BLaER1 (cell line): ENCODE measurements around the gene PITPNM3.
A peak's percentile ranks its signal among the peaks of the same experiment; 100 is the strongest.

Experiments
- H3K27ac ChIP-seq: shearing (Covaris generic); formaldehyde crosslinking; 2 replicates; pipeline ENCODE4 v1.8.1; 2022
- H3K27me3 ChIP-seq: shearing (Covaris generic); formaldehyde crosslinking; 2 replicates; pipeline ENCODE4 v1.8.1; 2022
- H3K36me3 ChIP-seq: shearing (Covaris generic); formaldehyde crosslinking; 2 replicates; pipeline ENCODE4 v1.8.1; 2022
- H3K4me1 ChIP-seq: shearing (Covaris generic); formaldehyde crosslinking; 2 replicates; pipeline ENCODE4 v1.8.1; 2022
- H3K4me2 ChIP-seq: shearing (Covaris generic); formaldehyde crosslinking; 2 replicates; pipeline ENCODE4 v1.8.1; 2022
- H3K4me3 ChIP-seq: shearing (Covaris generic); formaldehyde crosslinking; 2 replicates; pipeline ENCODE4 v1.8.1; 2022
- H3K9ac ChIP-seq: shearing (Covaris generic); formaldehyde crosslinking; 2 replicates; pipeline ENCODE4 v1.8.1; 2022
- H3K9me3 ChIP-seq: shearing (Covaris generic); formaldehyde crosslinking; 2 replicates; pipeline ENCODE4 v1.8.1; 2022
- H4K20me1 ChIP-seq: shearing (Covaris generic); formaldehyde crosslinking; 2 replicates; pipeline ENCODE4 v1.8.1; 2022
- Cebpa-rat ChIP-seq: shearing (Covaris generic); IDR thresholded peaks from 2 replicates; pipeline ENCODE4 v1.8.1; 2022

The PITPNM3 gene

DNA sequence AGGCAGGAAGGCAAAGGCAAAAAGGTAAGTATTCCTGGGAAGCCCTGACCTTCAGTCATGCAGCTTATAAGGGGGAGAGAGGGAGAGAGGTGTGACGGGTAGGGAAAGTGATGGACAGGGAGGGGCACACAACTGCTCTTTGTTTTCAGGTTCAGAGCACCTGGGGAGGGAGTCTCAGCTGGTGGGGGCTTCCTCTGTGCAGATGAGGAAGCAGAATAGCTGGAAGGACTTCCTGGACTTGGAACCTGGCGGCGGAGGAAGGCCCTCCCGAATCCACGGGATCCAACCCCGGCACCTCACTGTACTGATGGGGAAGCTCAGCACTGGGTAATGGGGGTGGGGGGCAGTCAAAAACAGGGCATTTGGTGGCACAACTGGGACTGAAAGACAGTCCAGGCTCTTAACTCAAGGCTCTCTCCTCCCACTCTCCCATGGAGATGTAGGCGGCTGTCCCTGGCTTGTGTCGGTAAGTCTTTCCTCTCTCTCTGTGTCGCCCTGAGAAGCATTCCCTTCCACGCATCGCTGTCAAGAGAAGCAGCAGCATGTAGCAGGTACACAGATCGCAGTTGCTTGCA is 11.9 kb upstream of the PITPNM3 start:
- Histone ChIP-seq H3K4me3 (no peak overlapping the region), H4K20me1 (no peaks in the 10 kb centered on the region), H3K27ac (no peak overlapping the region), H3K9ac (no peak overlapping the region), H3K27me3 (no peaks in the 10 kb centered on the region), H3K9me3 (no peaks in the 10 kb centered on the region), H3K4me2 (no peak overlapping the region), H3K4me1 (peaks cover 32% of the 10 kb centered on the region), H3K36me3 (0 out of 2 replicates have a peak, but pooled peaks cover 5% of the 10 kb centered on the region)
- no peak for TF ChIP-seq Cebpa-rat

DNA sequence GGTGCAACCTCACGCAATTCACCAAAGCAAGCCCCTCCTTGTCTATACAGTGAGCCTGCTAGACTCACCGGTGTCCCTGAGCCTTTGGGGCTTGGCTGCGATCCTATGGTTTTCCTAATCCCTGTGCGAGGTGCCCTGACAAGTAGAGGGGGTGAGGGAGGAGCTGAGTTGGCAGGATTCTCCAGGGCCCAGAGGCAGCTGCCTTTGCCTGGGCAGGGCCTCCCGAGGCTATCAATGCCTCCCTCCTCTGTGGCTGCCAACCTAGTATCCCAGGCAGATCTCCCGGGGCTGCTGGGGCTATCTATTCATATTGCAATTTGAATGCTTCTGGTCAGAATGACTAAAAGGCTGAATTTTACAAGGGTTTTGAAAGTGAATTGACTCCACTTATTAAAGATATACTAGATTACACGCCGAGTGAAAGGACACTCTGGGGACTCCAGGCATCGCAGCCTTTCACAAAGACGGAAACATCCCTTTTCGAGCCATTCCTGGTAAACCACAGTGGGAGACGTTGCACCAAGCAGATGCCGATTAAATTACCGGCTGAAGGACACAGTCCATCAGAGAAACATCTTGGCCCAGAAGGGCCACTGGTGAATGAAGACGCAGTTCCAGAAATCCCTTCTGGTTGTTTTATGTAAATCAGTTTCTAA is 11.3 kb upstream of the PITPNM3 start:
- no peak for TF ChIP-seq Cebpa-rat
- no peak overlapping the region for H3K4me2 ChIP-seq
- H3K9me3 ChIP-seq, result no peaks in the 10 kb centered on the region
- H3K27me3 ChIP-seq, result no peaks in the 10 kb centered on the region
- H3K4me3 ChIP-seq, result no peak overlapping the region
- peaks cover 32% of the 10 kb centered on the region for H3K4me1 ChIP-seq
- H3K36me3 ChIP-seq, result no peaks in the 10 kb centered on the region
- no peaks in the 10 kb centered on the region for H4K20me1 ChIP-seq
- H3K27ac ChIP-seq, result no peak overlapping the region
- H3K9ac ChIP-seq, result no peak overlapping the region

DNA sequence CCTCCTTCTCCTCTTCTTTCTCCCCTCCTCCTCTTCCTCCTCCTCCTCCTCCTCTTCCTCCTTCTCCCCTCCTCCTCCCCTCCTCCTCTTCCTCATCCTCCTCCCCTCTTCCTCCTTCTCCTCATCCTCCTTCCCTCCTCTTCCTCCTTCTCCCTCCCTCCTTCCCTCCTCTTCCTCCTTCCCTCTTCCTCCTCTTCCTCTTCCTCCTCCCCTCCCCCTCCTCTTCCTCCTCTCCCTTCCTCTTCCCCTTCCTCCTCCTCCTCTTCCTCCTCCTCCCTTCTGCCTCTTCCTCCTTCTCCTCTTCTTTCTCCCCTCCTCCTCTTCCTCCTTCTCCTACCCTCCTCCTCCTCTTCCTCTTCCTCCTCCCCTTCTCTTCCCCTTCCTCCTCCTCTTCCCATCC is 5.1 kb upstream of the PITPNM3 start:
- no peaks in the 10 kb centered on the region for H3K9me3 ChIP-seq
- H3K4me3 ChIP-seq, result no peak overlapping the region
- H3K27ac ChIP-seq, result no peak overlapping the region
- H3K4me1 ChIP-seq, result no peaks in the 10 kb centered on the region
- no peak overlapping the region for H3K9ac ChIP-seq
- no peak overlapping the region for H3K4me2 ChIP-seq
- H3K27me3 ChIP-seq, result peaks cover 44% of the 10 kb centered on the region
- no peak for TF ChIP-seq Cebpa-rat
- no peaks in the 10 kb centered on the region for H3K36me3 ChIP-seq
- H4K20me1 ChIP-seq, result peaks cover 33% of the 10 kb centered on the region; the same call in 1 of the 2 replicates

DNA sequence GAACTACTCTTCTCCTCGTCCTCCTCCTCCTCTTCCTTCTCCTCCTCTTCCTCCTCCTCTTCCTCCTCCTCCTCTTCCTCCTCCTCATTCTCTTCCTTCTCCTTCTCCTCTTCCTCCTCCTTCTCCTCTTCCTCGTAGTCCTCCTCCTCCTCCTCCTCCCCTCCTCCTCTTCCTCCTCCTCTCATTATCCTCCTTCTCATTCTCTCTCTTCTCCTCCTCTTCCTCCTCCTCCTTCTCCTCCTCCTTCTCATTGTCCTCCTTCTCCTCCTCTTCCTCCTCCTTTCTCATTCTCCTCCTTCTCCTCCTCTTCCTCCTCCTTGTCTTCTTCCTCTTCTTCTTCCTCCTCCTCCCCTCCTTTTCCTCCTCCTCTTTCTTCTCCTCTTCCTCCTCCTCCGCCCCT is 4.1 kb upstream of the PITPNM3 start:
- no peak overlapping the region for H3K4me3 ChIP-seq
- no peak overlapping the region for H3K9ac ChIP-seq
- TF ChIP-seq Cebpa-rat, result no peak
- no peak overlapping the region for H3K27ac ChIP-seq
- peaks cover 53% of the 10 kb centered on the region for H3K27me3 ChIP-seq
- H3K4me2 ChIP-seq, result no peak overlapping the region
- H3K4me1 ChIP-seq, result peaks cover 7% of the 10 kb centered on the region
- no peaks in the 10 kb centered on the region for H3K9me3 ChIP-seq
- no peaks in the 10 kb centered on the region for H3K36me3 ChIP-seq
- peaks cover 41% of the 10 kb centered on the region for H4K20me1 ChIP-seq

DNA sequence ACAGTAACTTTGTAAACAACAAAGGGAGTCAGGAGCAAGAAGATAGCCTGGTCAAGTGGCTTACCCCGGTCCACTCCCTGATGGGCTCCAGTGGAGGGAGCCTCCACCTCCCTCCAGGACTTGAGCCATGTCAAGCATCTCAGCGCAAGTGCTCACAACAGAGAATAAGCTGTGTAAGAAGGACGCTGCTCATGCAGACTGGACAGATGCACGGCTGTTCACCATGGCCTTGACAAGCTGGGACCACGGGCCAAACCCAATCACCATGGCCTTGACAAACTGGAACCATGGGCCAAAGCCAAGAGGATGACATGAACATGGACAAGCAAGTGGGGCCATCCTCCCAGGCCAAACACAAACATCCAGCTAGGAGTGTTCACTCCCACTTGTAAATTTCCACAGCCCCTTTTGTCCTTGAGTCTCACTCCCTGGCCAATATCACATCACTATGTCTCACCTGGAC is 3.4 kb upstream of the PITPNM3 start:
- H3K4me1 ChIP-seq, result peaks cover 13% of the 10 kb centered on the region
- peaks cover 60% of the 10 kb centered on the region for H3K27me3 ChIP-seq
- no peak overlapping the region for H3K4me2 ChIP-seq
- no peak overlapping the region for H3K9ac ChIP-seq
- H3K36me3 ChIP-seq, result no peaks in the 10 kb centered on the region
- no peak overlapping the region for H3K27ac ChIP-seq
- peaks cover 48% of the 10 kb centered on the region for H4K20me1 ChIP-seq
- H3K4me3 ChIP-seq, result no peak overlapping the region
- TF ChIP-seq Cebpa-rat, result no peak
- no peaks in the 10 kb centered on the region for H3K9me3 ChIP-seq

DNA sequence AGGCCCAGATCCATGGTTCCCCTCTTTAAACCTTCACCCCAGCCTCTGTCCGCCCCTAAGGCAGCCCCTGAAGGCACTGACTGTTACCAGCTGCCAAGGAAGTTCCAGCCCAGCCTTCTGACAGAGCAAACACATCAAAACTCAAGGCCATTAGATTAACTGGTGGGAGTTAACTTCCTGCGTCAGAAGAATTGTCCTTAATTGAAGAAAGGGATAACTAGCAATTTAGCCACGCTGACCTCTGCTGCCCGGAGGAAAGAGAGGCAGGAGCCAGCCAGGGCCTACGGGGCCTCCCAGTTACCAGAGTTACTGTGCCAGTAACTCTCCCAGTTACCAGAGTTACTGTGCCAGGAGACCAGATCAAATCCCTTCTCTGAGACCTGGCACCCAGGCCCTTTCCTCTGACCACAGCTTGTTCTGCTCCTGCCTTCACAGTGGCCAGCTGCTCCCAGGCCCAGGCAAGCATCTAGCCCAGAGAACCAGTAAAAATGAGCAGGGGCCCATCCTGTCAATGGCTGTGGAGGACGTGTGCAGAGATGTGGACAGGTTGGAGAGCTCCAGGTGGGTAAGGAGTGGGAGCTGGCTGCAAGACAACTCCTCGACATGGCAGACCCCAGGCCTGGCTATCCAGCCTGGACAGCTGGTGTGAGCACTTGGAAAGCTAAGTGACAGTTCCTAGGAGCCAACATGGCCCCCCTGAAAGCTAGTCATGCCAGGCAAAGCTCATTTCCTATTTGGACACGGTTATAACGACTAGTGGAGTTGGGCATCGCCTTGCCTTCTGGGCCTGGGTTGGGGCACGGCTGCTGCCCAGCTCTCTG is 2.8 kb upstream of the PITPNM3 start:
- H3K4me3 ChIP-seq, result no peak overlapping the region
- H3K36me3 ChIP-seq, result no peaks in the 10 kb centered on the region
- H3K9ac ChIP-seq, result no peak overlapping the region
- H4K20me1 ChIP-seq, result peaks cover 53% of the 10 kb centered on the region
- H3K27ac ChIP-seq, result no peak overlapping the region
- H3K4me1 ChIP-seq, result peaks cover 13% of the 10 kb centered on the region
- no peaks in the 10 kb centered on the region for H3K9me3 ChIP-seq
- no peak for TF ChIP-seq Cebpa-rat
- H3K27me3 ChIP-seq, result peaks cover 67% of the 10 kb centered on the region
- no peak overlapping the region for H3K4me2 ChIP-seq

DNA sequence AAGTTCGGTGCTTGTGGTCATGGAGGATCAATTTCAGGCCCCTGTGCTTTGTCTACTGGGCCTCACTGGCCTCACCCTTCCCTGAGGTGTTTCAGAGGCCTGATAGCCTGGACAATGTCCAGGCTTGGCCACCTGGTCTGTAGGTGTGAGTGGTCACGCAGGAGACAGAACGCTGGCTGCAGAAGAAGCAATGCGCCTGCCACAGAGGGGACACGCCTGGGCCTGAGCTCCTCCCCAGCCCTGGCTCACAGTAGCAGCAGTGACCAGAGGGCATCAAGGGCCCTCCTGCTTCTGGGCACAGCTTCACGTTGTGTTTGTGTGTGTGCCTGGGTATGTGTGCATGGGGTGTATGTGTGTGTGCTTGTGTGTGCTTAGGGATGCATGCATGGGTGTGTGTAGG is 1.9 kb upstream of the PITPNM3 start:
- no peaks in the 10 kb centered on the region for H3K36me3 ChIP-seq
- peaks cover 53% of the 10 kb centered on the region for H4K20me1 ChIP-seq
- no peak overlapping the region for H3K4me2 ChIP-seq
- H3K9ac ChIP-seq, result no peak overlapping the region
- H3K4me3 ChIP-seq, result no peak overlapping the region
- peaks cover 75% of the 10 kb centered on the region for H3K27me3 ChIP-seq
- H3K4me1 ChIP-seq, result peaks cover 13% of the 10 kb centered on the region
- H3K9me3 ChIP-seq, result no peaks in the 10 kb centered on the region
- H3K27ac ChIP-seq, result no peak overlapping the region
- no peak for TF ChIP-seq Cebpa-rat

DNA sequence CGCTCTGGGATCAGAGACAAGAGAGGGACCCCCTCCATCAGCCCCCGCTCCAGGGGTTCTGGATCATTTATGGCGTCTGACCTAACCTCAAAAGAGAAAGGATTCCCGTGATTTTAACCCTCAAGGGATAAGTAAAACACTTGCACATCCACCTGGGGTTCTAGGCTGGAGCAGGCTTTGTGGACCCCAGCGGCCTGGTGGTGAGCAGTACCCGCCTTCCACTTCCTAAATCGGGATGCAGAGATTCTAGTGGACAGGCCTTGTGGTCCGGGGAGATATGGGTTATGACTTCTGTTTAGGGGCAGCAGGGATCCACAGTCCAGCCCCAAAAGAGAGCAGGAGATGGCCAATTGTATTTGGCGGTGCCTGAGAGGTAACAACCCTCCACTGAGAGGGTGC is 684 bp upstream of the PITPNM3 start:
- Histone ChIP-seq H3K36me3 (no peaks in the 10 kb centered on the region), H3K4me1 (peaks cover 13% of the 10 kb centered on the region), H4K20me1 (peaks cover 53% of the 10 kb centered on the region), H3K27me3 (peaks cover 85% of the 10 kb centered on the region), H3K27ac (no peak overlapping the region), H3K9ac (no peak overlapping the region), H3K4me2 (no peak overlapping the region), H3K4me3 (peak overlapping the region; percentile 62; the same call in 1 of the 2 replicates), H3K9me3 (no peaks in the 10 kb centered on the region)
- TF ChIP-seq Cebpa-rat, result no peak

DNA sequence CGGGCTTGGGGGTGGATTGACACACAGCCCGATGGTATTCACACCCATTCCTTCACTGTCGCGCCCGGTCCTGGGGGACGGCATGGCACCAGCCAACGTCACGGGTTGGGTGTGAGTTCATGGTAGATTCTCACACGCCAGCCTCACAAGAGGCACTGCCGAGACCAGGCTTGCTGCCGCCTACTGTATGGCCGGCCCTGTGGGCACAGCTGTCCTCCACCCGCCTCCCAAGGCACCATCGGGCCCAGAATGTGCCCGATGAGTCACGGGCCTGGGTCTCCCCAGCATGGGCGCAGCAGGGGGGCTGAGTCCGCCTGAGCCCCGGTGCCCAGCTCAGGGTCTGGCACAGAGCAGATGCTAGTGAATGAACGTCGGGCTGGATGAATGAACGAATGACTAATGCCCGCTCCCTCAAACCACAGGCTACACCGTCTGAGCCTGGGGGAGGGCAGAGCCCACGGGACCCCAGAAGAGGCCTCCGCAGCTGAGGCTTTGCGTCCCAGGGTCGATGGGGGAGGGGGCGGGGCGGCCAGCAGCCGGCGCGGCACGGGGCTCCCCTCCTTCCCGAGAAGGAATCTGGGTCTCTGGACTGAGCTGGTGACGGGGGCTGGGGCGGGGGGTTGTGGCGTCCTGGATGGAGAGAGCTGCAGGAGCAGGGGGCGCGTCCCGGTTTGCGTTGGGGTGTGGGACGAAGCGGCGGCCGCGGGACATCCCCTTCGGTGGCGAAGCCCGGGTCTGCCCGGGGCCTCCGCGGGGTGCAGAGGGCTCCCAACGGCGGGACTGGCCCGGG is 829 bp downstream of the PITPNM3 start:
- Histone ChIP-seq H3K4me3 (peak overlapping the region; percentile 62), H3K4me2 (peak overlapping the region; percentile 88), H3K9ac (no peak overlapping the region), H3K4me1 (peaks cover 13% of the 10 kb centered on the region), H3K9me3 (no peaks in the 10 kb centered on the region), H3K36me3 (no peaks in the 10 kb centered on the region), H3K27ac (no peak overlapping the region), H3K27me3 (peaks cover 84% of the 10 kb centered on the region), H4K20me1 (peaks cover 53% of the 10 kb centered on the region)
- TF ChIP-seq Cebpa-rat, result no peak
